Astrocyte of the cerebellum (primary cell): ENCODE measurements around the gene AOAH.

Experiments used
- DNase-seq: peaks from one replicate; pipeline ENCODE4 v3.0.0-alpha.2; 2011; ENCODE audit warnings: low read depth
- H3K4me3 ChIP-seq: 2 replicates; pipeline ENCODE4 v1.5.1; 2011; ENCODE audit warnings: mild to moderate bottlenecking, low read depth, low read length, moderate library complexity
- in situ Hi-C: cut with HindIII; loops from 2 replicates; pipeline ENCODE4 v1.10.0; 2017; ENCODE audit warnings: low sequenced_read_pairs
- TF ChIP-seq, protein P1 (sequence below): IDR thresholded peaks from 2 replicates; pipeline ENCODE4 v1.5.1; 2012; ENCODE audit warnings: low read length, low read depth, moderate library complexity, mild to moderate bottlenecking; ENCODE audit errors: missing control alignments

AOAH gene

GRCh38 chr7:36732806-36733205 is 8.5 kb upstream of the AOAH start:
- in situ Hi-C loops: no loop called here

GRCh38 chr7:36730046-36730445 is 5.8 kb upstream of the AOAH start:
- no peak overlapping the region for H3K4me3 ChIP-seq
- in situ Hi-C loops: no loop called here
- TF ChIP-seq, protein P1, sequence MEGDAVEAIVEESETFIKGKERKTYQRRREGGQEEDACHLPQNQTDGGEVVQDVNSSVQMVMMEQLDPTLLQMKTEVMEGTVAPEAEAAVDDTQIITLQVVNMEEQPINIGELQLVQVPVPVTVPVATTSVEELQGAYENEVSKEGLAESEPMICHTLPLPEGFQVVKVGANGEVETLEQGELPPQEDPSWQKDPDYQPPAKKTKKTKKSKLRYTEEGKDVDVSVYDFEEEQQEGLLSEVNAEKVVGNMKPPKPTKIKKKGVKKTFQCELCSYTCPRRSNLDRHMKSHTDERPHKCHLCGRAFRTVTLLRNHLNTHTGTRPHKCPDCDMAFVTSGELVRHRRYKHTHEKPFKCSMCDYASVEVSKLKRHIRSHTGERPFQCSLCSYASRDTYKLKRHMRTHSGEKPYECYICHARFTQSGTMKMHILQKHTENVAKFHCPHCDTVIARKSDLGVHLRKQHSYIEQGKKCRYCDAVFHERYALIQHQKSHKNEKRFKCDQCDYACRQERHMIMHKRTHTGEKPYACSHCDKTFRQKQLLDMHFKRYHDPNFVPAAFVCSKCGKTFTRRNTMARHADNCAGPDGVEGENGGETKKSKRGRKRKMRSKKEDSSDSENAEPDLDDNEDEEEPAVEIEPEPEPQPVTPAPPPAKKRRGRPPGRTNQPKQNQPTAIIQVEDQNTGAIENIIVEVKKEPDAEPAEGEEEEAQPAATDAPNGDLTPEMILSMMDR: no peak
- no peak for DNase-seq

More at GRCh38 chr7:36732806-36733205, 8.5 kb upstream of the AOAH start:
- DNase-seq: no peak
- no peak overlapping the region for H3K4me3 ChIP-seq
- TF ChIP-seq, protein P1: no peak

DNA sequence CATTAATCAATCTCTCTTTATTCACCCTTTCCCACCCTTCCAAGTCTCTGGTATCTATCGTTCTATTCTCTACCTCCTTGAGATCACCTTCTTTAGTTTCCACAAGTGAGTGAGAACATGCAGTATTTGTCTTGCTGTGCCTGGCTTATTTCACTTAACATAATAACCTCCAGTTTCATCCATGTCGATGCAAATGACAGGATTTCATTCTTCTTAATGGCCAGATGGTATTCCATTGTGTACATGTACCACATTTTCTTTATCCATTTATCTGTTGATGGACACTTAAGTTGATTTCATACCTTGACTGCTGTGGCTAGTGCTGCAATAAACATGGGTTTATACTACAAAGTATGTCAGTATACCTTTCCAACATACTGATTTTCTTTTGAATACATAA is 3.8 kb upstream of the AOAH start:
- TF ChIP-seq, protein P1: no peak
- in situ Hi-C loops: no loop called here
- no peak for DNase-seq
- H3K4me3 ChIP-seq: no peak overlapping the region

GRCh38 chr7:36726806-36727503 is 2.7 kb upstream of the AOAH start:
- no peak for DNase-seq
- in situ Hi-C loops: no loop called here
- TF ChIP-seq, protein P1: no peak
- H3K4me3 ChIP-seq: no peak overlapping the region

- H3K4me3 ChIP-seq: no peak overlapping the region
- in situ Hi-C loops: no loop called here
- no peak for DNase-seq
- TF ChIP-seq, protein P1: no peak
Measured at GRCh38 chr7:36726311-36726710, 2.0 kb upstream of the AOAH start.

DNA sequence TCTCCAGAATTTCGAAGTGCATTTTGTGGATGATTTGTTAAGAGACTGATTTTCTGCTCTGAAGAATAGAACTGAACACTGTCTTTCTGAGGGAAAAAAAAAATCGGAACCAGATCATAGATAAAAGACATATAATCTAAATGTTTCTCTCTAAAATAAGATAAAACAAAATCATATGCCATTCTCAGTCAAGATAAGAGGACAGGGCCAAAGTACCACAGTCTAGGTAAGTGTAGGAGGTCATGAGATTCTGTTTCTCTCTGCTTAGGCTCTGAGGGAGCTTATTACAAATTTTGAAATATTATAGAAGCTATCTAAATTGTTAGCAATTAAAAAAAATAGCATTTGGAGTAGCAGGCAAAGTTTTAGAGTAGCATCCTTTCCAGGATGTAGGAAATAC is 702 bp upstream of the AOAH start:
- DNase-seq: no peak
- TF ChIP-seq, protein P1: no peak
- no peak overlapping the region for H3K4me3 ChIP-seq
- in situ Hi-C loops: no loop called here
